Left lung (tissue), 10 donors: ENCODE results near the gene PCMTD2. TPM values are rescaled to one million over a fixed set of nuclear protein-coding genes. Genes with fewer than 3 reads are reported as not detected.
"Not testable (repeated sequence)": the region's sequence is repeated elsewhere in the genome, so short reads cannot be mapped to it uniquely, and the experiment has no call there.

Source experiments
- ATAC-seq: fragments of 200-7000 bp; cut with Tn5 transposase; one replicate; pipeline ENCODE4 v1.9.1; 2020; ENCODE audit warnings: moderate library complexity
- DNase-seq, 4 donors: peaks; one replicate each; pipeline ENCODE4 v3.0.0-alpha.2; 2013 to 2020
- H3K27ac ChIP-seq, 2 donors: fragments of 200-600 bp; sonication (generic) in 1 of 2; one replicate each; pipeline versions ENCODE4 v1.5.0 to v1.8.0; 2020 to 2021
- H3K27me3 ChIP-seq, 2 donors: fragments of 200-600 bp; sonication (generic) in 1 of 2; one replicate each; pipeline versions ENCODE4 v1.5.0 to v1.8.0; 2020 to 2021
- H3K36me3 ChIP-seq, 2 donors: fragments of 200-600 bp; sonication (generic) in 1 of 2; one replicate each; pipeline versions ENCODE4 v1.5.0 to v1.8.0; 2020 to 2021
- H3K4me1 ChIP-seq, 2 donors: fragments of 200-600 bp; one replicate each; pipeline ENCODE4 v1.8.0; 2021
- H3K4me3 ChIP-seq, 2 donors: fragments of 200-600 bp; sonication (generic) in 1 of 2; one replicate each; pipeline versions ENCODE4 v1.5.0 to v1.8.0; 2020 to 2021; ENCODE audit warnings: mild to moderate bottlenecking in 1 of 2
- H3K9me3 ChIP-seq, 2 donors: fragments of 200-600 bp; sonication (generic) in 1 of 2; one replicate each; pipeline versions ENCODE4 v1.5.0 to v1.8.0; 2020 to 2021
- intact Hi-C, 2 donors: fragments of 100-400 bp; cut with DNase I; formaldehyde crosslinking; loops; one replicate each; pipeline versions ENCODE4 v1.11.2 to v1.14.2; 2022
- polyA plus RNA-seq, 6 donors: library from polyadenylated mRNA; unstranded; fragments of 120-200 nt; gene quantifications; one replicate each; pipeline ENCODE4 v1.2.1, GENCODE V29; 2013; ENCODE audit not compliant: insufficient read length in 6 of 6
- total RNA-seq, 2 donors: library from RNA; stranded (reverse); fragmentation: NEBNext Ultra II Directional; extraction: Animal tissue kit (Norgen Biotek cat#: 25700); gene quantifications; one replicate each; pipeline ENCODE4 v1.2.1, GENCODE V29; 2021
- donor health status: DM: no; HTN: yes; CAD: no.
- donor health status: DM: no; HTN: no; CAD: no.

Gene PCMTD2
- total and polyA plus RNA-seq, 8 donors: 31.6 to 163 (median 124) TPM

GRCh38 chr20:64313761-64314160 is 58.2 kb downstream of the PCMTD2 start:
- H3K27ac ChIP-seq, DNase-seq, H3K4me3 ChIP-seq, ATAC-seq, H3K9me3 ChIP-seq, intact Hi-C loops, H3K36me3 ChIP-seq, H3K4me1 ChIP-seq: not testable (repeated sequence)
- H3K27me3 ChIP-seq: peaks cover 10 to 35% of the 10 kb centered on the region in 2 donors

DNA sequence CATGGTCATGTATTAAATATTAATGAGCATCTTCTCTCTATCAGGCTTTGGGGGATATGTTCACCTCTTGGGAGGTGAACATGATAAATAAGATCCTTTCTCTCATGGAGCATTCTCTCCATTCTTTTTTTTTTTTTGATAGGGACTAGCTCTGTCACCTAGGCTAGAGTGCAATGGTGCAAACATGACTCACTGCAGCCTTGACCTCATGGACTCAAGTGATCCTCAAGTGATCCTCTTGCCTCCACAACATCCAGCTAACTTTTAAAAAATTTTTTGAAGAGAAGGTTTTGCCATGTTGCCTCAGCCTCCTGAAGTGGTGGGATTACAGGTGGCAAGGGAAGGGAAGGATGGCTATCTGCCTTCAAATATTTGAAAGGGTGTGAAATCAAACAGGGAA is 59.8 kb downstream of the PCMTD2 start:
- H3K4me1 ChIP-seq, DNase-seq, ATAC-seq, H3K27ac ChIP-seq, H3K4me3 ChIP-seq, intact Hi-C loops, H3K9me3 ChIP-seq, H3K36me3 ChIP-seq: not testable (repeated sequence)
- H3K27me3 ChIP-seq: peaks cover 10 to 45% of the 10 kb centered on the region in 2 donors

GRCh38 chr20:64315884-64316283 is 60.3 kb downstream of the PCMTD2 start:
- H3K36me3 ChIP-seq, DNase-seq, H3K4me3 ChIP-seq, H3K27ac ChIP-seq, intact Hi-C loops, H3K9me3 ChIP-seq, H3K4me1 ChIP-seq: not testable (repeated sequence)
- peaks cover 10 to 45% of the 10 kb centered on the region in 2 donors for H3K27me3 ChIP-seq
- peak; percentile 27 for ATAC-seq

- H3K27ac ChIP-seq, H3K36me3 ChIP-seq, H3K4me3 ChIP-seq, H3K9me3 ChIP-seq, intact Hi-C loops, H3K4me1 ChIP-seq: not testable (repeated sequence)
- H3K27me3 ChIP-seq: peaks cover 10 to 45% of the 10 kb centered on the region in 2 donors
- peak; percentile 81 for ATAC-seq
- peak in 2 of 4 donors; percentile 45 to 82 for DNase-seq
Observed at GRCh38 chr20:64316415-64317083, 61.0 kb downstream of the PCMTD2 start.

DNA sequence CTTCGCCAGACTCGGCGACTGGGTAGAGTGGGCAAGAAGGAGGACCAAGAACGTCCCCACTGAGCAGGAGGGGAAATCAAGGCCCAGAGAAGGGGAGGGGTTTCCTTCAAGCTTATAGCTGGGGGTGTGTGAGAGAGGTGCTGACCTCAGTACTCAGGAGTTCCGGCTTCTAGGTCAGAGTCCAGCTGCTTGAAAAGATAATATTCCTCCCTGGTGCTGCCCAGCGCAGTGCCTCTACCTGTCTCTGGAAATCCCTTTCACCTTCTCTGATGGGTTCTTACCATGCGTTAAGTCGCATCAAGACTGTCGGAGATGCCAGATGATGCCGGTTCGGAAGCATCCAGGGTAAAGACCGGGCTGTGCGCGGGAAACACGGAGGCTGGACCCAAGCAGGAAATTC is 61.8 kb downstream of the PCMTD2 start:
- H3K27ac ChIP-seq, intact Hi-C loops, DNase-seq, H3K4me1 ChIP-seq, H3K4me3 ChIP-seq, H3K9me3 ChIP-seq, ATAC-seq, H3K36me3 ChIP-seq: not testable (repeated sequence)
- H3K27me3 ChIP-seq: peaks cover 10 to 49% of the 10 kb centered on the region in 2 donors

DNA sequence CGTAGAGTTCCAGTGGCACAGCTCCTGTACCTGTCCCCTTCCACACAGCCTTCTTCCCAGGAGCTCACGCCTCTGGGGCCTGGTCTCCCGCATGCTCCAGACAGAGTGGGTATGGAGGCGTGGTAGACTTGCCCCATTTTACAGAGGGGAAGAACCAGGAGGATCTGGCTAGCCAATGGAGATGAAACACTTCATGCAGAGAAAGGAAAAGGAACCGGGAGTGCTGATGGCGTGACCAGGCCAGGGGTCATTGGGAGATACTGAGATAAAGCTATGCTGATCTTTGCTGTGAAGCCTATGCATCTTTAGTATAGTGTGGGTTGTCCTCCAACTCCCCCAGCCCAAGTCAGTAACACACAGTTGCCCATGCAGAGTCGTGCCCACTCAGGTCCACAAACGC is 62.5 kb downstream of the PCMTD2 start:
- DNase-seq, H3K9me3 ChIP-seq, H3K36me3 ChIP-seq, H3K4me1 ChIP-seq, H3K4me3 ChIP-seq, intact Hi-C loops, H3K27ac ChIP-seq, ATAC-seq: not testable (repeated sequence)
- peaks cover 10 to 54% of the 10 kb centered on the region in 2 donors for H3K27me3 ChIP-seq

DNA sequence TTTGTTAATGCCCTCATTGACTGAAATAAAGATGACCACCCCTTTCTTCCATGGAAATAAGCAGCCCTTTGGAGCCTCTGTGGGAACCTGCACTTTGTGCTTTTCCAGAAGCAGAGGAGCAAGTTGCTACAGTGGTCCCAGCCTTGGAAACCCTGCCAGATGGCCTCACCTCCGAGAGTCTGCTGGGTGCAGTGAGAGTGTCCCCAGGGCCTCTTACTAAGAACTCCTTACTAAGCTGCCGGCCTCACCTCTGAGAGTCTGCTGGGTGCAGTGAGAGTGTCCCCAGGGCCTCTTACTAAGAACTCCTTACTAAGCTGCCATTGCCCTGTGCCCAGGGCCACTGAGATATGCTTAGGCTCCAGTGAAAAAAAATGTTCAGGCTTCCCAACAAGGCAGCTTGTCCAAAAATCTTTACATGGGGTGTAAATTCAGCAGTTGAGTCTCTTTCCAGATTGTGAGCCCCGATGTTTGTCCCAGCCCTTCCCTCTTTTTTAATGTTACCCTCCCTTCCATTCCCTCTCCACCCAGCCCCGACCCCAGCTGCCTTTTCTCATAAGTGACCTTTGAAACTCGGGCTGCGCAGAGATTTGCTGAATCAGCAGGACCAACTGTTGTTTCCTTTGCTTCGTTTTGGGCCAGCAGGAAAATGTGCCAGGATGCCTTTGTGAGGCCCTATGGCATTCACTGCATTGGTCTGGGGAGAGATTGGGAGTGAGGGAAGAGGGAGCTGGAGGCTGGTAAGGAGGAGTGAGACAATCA is 66.7 kb downstream of the PCMTD2 start:
- H3K4me3 ChIP-seq, H3K4me1 ChIP-seq, DNase-seq, H3K27ac ChIP-seq, intact Hi-C loops, H3K36me3 ChIP-seq, H3K9me3 ChIP-seq, ATAC-seq: not testable (repeated sequence)
- H3K27me3 ChIP-seq: peaks cover 0 to 57% of the 10 kb centered on the region in 2 donors

Other genes starting within 250 kb of the PCMTD2 start
- gene C20orf204, start 219.6 kb upstream of the PCMTD2 start, total RNA-seq: 1 to 10 TPM in 1 of 2 donors, under 1 TPM in 1; 0.76 to 1.0 TPM
- 1 to 10 TPM in 5 of 6 donors, under 1 TPM in 1; 0.86 to 1.9 (median 1.2) TPM for gene C20orf204, start 219.6 kb upstream of the PCMTD2 start, polyA plus RNA-seq
- 10 to 100 TPM; 40.3 to 69.2 TPM for gene SOX18, start 206.1 kb upstream of the PCMTD2 start, total RNA-seq
- gene SOX18, start 206.1 kb upstream of the PCMTD2 start, polyA plus RNA-seq: 10 to 100 TPM; 11.5 to 25.5 (median 16.7) TPM
- gene TCEA2, start 192.6 kb upstream of the PCMTD2 start, total RNA-seq: 10 to 100 TPM; 31.2 to 34.3 TPM
- gene TCEA2, start 192.6 kb upstream of the PCMTD2 start, polyA plus RNA-seq: 10 to 100 TPM; 68.5 to 93.0 (median 79.1) TPM
- gene RGS19, start 176.2 kb upstream of the PCMTD2 start, total RNA-seq: 10 to 100 TPM; 23.4 to 63.9 TPM
- 10 to 100 TPM in 1 of 6 donors, 1 to 10 TPM in 5; 6.3 to 13.3 (median 8.3) TPM for gene RGS19, start 176.2 kb upstream of the PCMTD2 start, polyA plus RNA-seq
- gene OPRL1, start 175.7 kb upstream of the PCMTD2 start, total RNA-seq: 1 to 10 TPM; 1.8 to 2.0 TPM
- gene OPRL1, start 175.7 kb upstream of the PCMTD2 start, polyA plus RNA-seq: 1 to 10 TPM; 1.9 to 2.5 (median 2.2) TPM
- under 1 TPM in 1 of 2 donors, not detected in 1; 0.45 TPM for gene LKAAEAR1, start 171.3 kb upstream of the PCMTD2 start, total RNA-seq
- under 1 TPM; 0.38 to 0.70 (median 0.50) TPM for gene LKAAEAR1, start 171.3 kb upstream of the PCMTD2 start, polyA plus RNA-seq
- not detected for gene NPBWR2, start 148.2 kb upstream of the PCMTD2 start, total RNA-seq
- gene NPBWR2, start 148.2 kb upstream of the PCMTD2 start, polyA plus RNA-seq: not detected
- gene MYT1, start 91.3 kb upstream of the PCMTD2 start, total RNA-seq: not detected
- gene MYT1, start 91.3 kb upstream of the PCMTD2 start, polyA plus RNA-seq: under 1 TPM; 0.26 to 0.42 (median 0.32) TPM